Ascending aorta (tissue), 2 donors: Measurements from ENCODE around the gene PUDP. TPM values are rescaled to one million over a fixed set of nuclear protein-coding genes. Genes with fewer than 3 reads are reported as not detected.
"Not testable (repeated sequence)": the region's sequence is repeated elsewhere in the genome, so short reads cannot be mapped to it uniquely, and the experiment has no call there.

Experiments
- DNase-seq, 2 donors: peaks; one replicate each; pipeline ENCODE4 v3.0.0-alpha.2; 2019; ENCODE audit warnings: low spot score in 2 of 2
- H3K27ac ChIP-seq, 2 donors: fragments of 200-600 bp; sonication (generic); one replicate each; pipeline ENCODE4 v1.5.1; 2016 to 2017; ENCODE audit warnings: mild to moderate bottlenecking in 1 of 2
- H3K27me3 ChIP-seq: fragments of 200-600 bp; sonication (generic); one replicate; pipeline ENCODE4 v1.5.1; 2017
- H3K36me3 ChIP-seq, 2 donors: fragments of 200-600 bp; sonication (generic); one replicate each; pipeline ENCODE4 v1.5.1; 2016
- H3K4me1 ChIP-seq, 2 donors: fragments of 200-600 bp; sonication (generic); one replicate each; pipeline ENCODE4 v1.5.1; 2016 to 2017; ENCODE audit warnings: mild to moderate bottlenecking in 1 of 2
- H3K4me3 ChIP-seq, 2 donors: fragments of 200-600 bp; sonication (generic); one replicate each; pipeline ENCODE4 v1.5.1; 2016 to 2017; ENCODE audit warnings: mild to moderate bottlenecking in 1 of 2
- H3K9me3 ChIP-seq, 2 donors: fragments of 200-600 bp; sonication (generic); one replicate each; pipeline ENCODE4 v1.5.1; 2016
- intact Hi-C: fragments of 100-400 bp; cut with DNase I; formaldehyde crosslinking; loops from one replicate; pipeline ENCODE4 v1.15.1; 2023
- total RNA-seq: library from RNA; depleted of rRNA; stranded (reverse); fragments of >200 nt; gene quantifications from one replicate; pipeline ENCODE4 v1.1.0, GENCODE V29; 2016
- TF ChIP-seq, protein P1 (sequence below), 3 experiments: fragments of 200-600 bp in 2 of 3; fragments of 450-650 bp in 1 of 3; sonication (generic) in 2 of 3; IDR thresholded peaks; one replicate each; pipeline ENCODE4 v1.5.1; 2016 to 2019; ENCODE audit warnings: antibody characterized with exemption in 3 of 3, mild to moderate bottlenecking in 1 of 3, moderate library complexity in 1 of 3

PUDP gene
- total RNA-seq, 1 donor from 2014 or later: 1.7 TPM

DNA sequence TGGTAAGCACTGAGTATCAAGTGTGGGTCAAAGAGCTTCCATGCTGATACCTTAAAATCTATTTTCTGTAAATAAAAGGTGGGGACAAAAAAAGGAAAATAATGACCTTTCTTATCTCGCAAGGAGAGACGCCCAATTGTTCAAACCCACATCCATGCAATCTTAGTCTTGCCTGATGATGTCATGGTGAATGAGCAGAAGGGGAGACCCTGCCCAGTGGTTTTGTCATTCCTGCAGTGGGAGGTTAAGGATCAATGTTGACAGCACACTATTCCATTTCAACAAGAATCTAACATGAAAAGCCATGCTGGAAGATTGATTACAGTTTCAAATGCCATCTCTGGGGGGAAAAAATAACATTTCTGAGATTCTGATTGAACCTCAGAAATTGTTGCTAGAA lies 40.7 kb upstream of the PUDP start:
- intact Hi-C loops: no loop called here
- Histone ChIP-seq H3K4me1 (no peaks in the 10 kb centered on the region), H3K4me3 (no peak overlapping the region), H3K27ac (no peak overlapping the region), H3K36me3 (no peaks in the 10 kb centered on the region), H3K9me3 (no peaks in the 10 kb centered on the region), H3K27me3 (no peaks in the 10 kb centered on the region)
- DNase-seq: no peak
- TF ChIP-seq, protein P1, sequence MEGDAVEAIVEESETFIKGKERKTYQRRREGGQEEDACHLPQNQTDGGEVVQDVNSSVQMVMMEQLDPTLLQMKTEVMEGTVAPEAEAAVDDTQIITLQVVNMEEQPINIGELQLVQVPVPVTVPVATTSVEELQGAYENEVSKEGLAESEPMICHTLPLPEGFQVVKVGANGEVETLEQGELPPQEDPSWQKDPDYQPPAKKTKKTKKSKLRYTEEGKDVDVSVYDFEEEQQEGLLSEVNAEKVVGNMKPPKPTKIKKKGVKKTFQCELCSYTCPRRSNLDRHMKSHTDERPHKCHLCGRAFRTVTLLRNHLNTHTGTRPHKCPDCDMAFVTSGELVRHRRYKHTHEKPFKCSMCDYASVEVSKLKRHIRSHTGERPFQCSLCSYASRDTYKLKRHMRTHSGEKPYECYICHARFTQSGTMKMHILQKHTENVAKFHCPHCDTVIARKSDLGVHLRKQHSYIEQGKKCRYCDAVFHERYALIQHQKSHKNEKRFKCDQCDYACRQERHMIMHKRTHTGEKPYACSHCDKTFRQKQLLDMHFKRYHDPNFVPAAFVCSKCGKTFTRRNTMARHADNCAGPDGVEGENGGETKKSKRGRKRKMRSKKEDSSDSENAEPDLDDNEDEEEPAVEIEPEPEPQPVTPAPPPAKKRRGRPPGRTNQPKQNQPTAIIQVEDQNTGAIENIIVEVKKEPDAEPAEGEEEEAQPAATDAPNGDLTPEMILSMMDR (IDR thresholded peaks at IDR 0.05): no peak

DNA sequence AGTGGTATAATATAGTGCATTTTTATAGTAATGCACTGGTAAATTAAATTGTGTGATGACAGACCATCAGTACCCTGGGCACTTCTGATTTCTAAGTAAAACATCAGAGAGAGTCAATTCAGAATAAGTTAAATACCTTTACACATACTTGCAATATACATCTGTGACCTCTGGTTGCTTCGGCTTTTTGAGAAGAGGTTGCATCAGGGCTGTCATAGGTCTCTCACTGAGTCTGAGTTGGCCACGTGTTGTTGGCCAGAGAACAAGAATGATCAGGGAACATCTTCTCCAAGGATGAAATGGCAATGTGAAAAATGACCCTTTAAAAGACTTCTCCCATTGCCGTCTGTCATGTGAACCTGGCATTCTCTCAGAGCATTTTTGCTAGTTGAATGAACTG lies 36.9 kb upstream of the PUDP start:
- DNase-seq: no peak
- no peaks in the 10 kb centered on the region for H3K9me3 ChIP-seq
- H3K4me3 ChIP-seq: no peak overlapping the region
- TF ChIP-seq, protein P1 (IDR thresholded peaks at IDR 0.05): no peak
- no peaks in the 10 kb centered on the region for H3K4me1 ChIP-seq
- no peak overlapping the region for H3K27ac ChIP-seq
- no peaks in the 10 kb centered on the region for H3K27me3 ChIP-seq
- no peaks in the 10 kb centered on the region for H3K36me3 ChIP-seq
- intact Hi-C loops: no loop called here

- Histone ChIP-seq H3K9me3 (no peaks in the 10 kb centered on the region), H3K4me3 (no peak overlapping the region), H3K27me3 (no peaks in the 10 kb centered on the region), H3K27ac (no peak overlapping the region), H3K36me3 (no peaks in the 10 kb centered on the region), H3K4me1 (no peaks in the 10 kb centered on the region)
- intact Hi-C loops: no loop called here
- DNase-seq: no peak
- TF ChIP-seq, protein P1 (IDR thresholded peaks at IDR 0.05): no peak
Observed at GRCh38 chrX:7179446-7179845, 31.5 kb upstream of the PUDP start.

DNA sequence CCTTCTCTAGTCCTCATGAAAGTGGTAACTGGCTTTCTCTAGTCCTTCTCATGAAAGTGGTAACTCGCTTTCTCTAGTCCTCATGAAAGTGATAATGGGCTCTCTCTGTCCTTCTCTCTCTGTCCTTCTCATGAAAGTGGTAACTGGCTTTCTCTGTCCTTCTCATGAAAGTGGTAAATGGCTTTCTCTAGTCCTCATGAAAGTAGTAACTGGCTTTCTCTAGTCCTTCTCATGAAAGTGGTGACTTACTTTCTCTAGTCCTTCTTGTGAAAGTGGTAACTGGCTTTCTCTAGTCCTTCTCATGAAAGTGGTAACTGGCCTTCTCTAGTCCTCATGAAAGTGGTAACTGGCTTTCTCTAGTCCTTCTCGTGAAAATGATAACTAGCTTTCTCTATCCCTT lies 30.9 kb upstream of the PUDP start:
- H3K4me3 ChIP-seq, H3K9me3 ChIP-seq, DNase-seq, H3K4me1 ChIP-seq, H3K36me3 ChIP-seq, H3K27me3 ChIP-seq, intact Hi-C loops, H3K27ac ChIP-seq: not testable (repeated sequence)

DNA sequence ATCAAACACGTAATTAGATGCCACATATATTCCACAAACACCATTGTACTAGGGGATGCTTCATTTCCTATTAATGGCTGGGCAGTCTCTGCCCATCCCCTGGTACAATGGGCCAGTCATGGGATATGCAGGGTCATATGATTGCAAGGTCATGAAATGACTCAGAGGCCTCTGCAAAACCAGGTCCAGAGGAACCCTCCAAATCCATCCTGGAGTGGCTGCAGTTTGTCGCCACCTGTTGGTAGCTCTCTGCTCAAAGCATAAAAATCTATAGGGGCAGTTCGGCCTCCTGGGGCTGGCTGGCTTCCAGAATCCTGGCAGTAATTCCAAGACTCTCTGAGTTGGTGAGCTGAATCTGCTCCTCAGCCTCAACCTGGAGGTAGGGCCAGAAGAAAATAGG lies 22.9 kb upstream of the PUDP start:
- no peak for DNase-seq
- Histone ChIP-seq H3K27me3 (no peaks in the 10 kb centered on the region), H3K27ac (no peak overlapping the region), H3K4me3 (no peak overlapping the region), H3K4me1 (no peaks in the 10 kb centered on the region), H3K36me3 (no peaks in the 10 kb centered on the region), H3K9me3 (peaks cover 0 to 7% of the 10 kb centered on the region in 2 donors)
- intact Hi-C loops: no loop called here
- TF ChIP-seq, protein P1 (IDR thresholded peaks at IDR 0.05): peak in 1 of 3 experiments; percentile 9

DNA sequence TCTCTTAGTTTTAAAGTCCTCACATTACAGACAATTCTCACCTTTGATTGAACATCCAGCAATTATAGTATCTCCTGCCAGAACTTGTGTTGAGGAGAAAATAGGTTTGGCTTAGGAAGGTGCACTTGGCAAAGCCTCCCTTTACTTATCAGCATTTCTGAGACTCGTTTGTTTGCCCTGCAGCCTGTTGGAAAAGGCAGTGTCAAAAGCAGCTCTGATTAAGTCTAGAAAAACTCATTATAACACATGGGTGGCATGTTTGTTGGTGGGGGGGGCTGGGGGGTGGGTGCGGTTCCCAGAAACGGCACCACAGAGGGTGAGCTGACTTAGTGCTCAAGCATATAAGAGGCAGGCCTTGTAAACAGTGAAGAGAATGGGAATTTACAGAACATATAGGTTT lies 21.7 kb upstream of the PUDP start:
- intact Hi-C loops: no loop called here
- Histone ChIP-seq H3K9me3 (peaks cover 0 to 7% of the 10 kb centered on the region in 2 donors), H3K4me1 (no peaks in the 10 kb centered on the region), H3K27ac (no peak overlapping the region), H3K4me3 (no peak overlapping the region), H3K27me3 (no peaks in the 10 kb centered on the region), H3K36me3 (no peaks in the 10 kb centered on the region)
- TF ChIP-seq, protein P1 (IDR thresholded peaks at IDR 0.05): no peak
- no peak for DNase-seq
